ENCODE measurements around the gene MXD1.

MXD1 gene

GRCh38 chr2:69972822-69973221 is 57.9 kb downstream of the MXD1 start:
- H3K27me3 ChIP-seq (ENCODE audit: insufficient read depth, low read depth, severe bottlenecking), result no peaks in the 10 kb centered on the region
- no peak for DNase-seq
- TF ChIP-seq CTCF (IDR thresholded peaks at IDR 0.05; ENCODE audit: low read depth, low read length), result no peak
- no peaks in the 10 kb centered on the region for H3K9me3 ChIP-seq (ENCODE audit: severe bottlenecking)
- H3K27ac ChIP-seq, result no peak overlapping the region
- H3K36me3 ChIP-seq, result no peaks in the 10 kb centered on the region
- no peak overlapping the region for H3K4me3 ChIP-seq (ENCODE audit: low read depth, low read length)

GRCh38 chr2:69973335-69973735 is 58.4 kb downstream of the MXD1 start:
- Histone ChIP-seq H3K27ac (no peak overlapping the region), H3K36me3 (no peaks in the 10 kb centered on the region), H3K4me3 (ENCODE audit: low read depth, low read length) (no peak overlapping the region), H3K27me3 (ENCODE audit: insufficient read depth, low read depth, severe bottlenecking) (no peaks in the 10 kb centered on the region), H3K9me3 (ENCODE audit: severe bottlenecking) (no peaks in the 10 kb centered on the region)
- DNase-seq, result no peak
- no peak for TF ChIP-seq CTCF (IDR thresholded peaks at IDR 0.05; ENCODE audit: low read depth, low read length)

- Histone ChIP-seq H3K27me3 (ENCODE audit: insufficient read depth, low read depth, severe bottlenecking) (no peaks in the 10 kb centered on the region), H3K27ac (no peak overlapping the region), H3K36me3 (no peaks in the 10 kb centered on the region), H3K4me3 (ENCODE audit: low read depth, low read length) (no peak overlapping the region), H3K9me3 (ENCODE audit: severe bottlenecking) (no peaks in the 10 kb centered on the region)
- no peak for TF ChIP-seq CTCF (IDR thresholded peaks at IDR 0.05; ENCODE audit: low read depth, low read length)
- DNase-seq, result no peak
Measured at GRCh38 chr2:69975136-69975852, 60.4 kb downstream of the MXD1 start.

- Histone ChIP-seq H3K27me3 (ENCODE audit: insufficient read depth, low read depth, severe bottlenecking) (no peaks in the 10 kb centered on the region), H3K4me3 (ENCODE audit: low read depth, low read length) (no peak overlapping the region), H3K27ac (no peak overlapping the region), H3K9me3 (ENCODE audit: severe bottlenecking) (no peaks in the 10 kb centered on the region), H3K36me3 (no peaks in the 10 kb centered on the region)
- no peak for TF ChIP-seq CTCF (IDR thresholded peaks at IDR 0.05; ENCODE audit: low read depth, low read length)
- DNase-seq, result no peak
Measured at GRCh38 chr2:69975853-69976462, 61.0 kb downstream of the MXD1 start.

- Histone ChIP-seq H3K36me3 (no peaks in the 10 kb centered on the region), H3K27me3 (ENCODE audit: insufficient read depth, low read depth, severe bottlenecking) (no peaks in the 10 kb centered on the region), H3K4me3 (ENCODE audit: low read depth, low read length) (no peak overlapping the region), H3K27ac (no peak overlapping the region), H3K9me3 (ENCODE audit: severe bottlenecking) (no peaks in the 10 kb centered on the region)
- no peak for TF ChIP-seq CTCF (IDR thresholded peaks at IDR 0.05; ENCODE audit: low read depth, low read length)
- no peak for DNase-seq
Measured at GRCh38 chr2:69977186-69977585, 62.3 kb downstream of the MXD1 start.
